Brain microvascular endothelial cell (primary cell): ENCODE measurements around the gene HDAC9.
A peak's percentile ranks its signal among the peaks of the same experiment; 100 is the strongest.

Experiments
- DNase-seq: peaks from one replicate; pipeline ENCODE4 v3.0.0-alpha.2; 2020
- H3K27ac ChIP-seq: fragments of 250-450 bp; sonication (Bioruptor Pico); 2 replicates; pipeline ENCODE4 v1.5.1; 2020; ENCODE audit warnings: mild to moderate bottlenecking, moderate library complexity
- H3K27me3 ChIP-seq: fragments of 250-450 bp; sonication (Bioruptor Pico); replicated peaks from 2 replicates; pipeline ENCODE4 v1.5.1; 2020; ENCODE audit warnings: mild to moderate bottlenecking
- H3K36me3 ChIP-seq: fragments of 250-450 bp; sonication (Bioruptor Pico); replicated peaks from 2 replicates; pipeline ENCODE4 v1.5.1; 2020; ENCODE audit warnings: mild to moderate bottlenecking
- H3K4me3 ChIP-seq: 2 replicates; pipeline ENCODE4 v1.5.1; 2011; ENCODE audit warnings: low read depth, mild to moderate bottlenecking, control low read depth, low read length, moderate library complexity
- in situ Hi-C: cut with HindIII; loops from 2 replicates; pipeline ENCODE4 v1.10.0; 2017; ENCODE audit warnings: low sequenced_read_pairs, low pct_ligation_motif_present
- TF ChIP-seq, protein P1 (sequence below): IDR thresholded peaks from 2 replicates; pipeline ENCODE4 v1.5.1; 2011; ENCODE audit warnings: low read depth, mild to moderate bottlenecking, moderate library complexity, low read length, control low read depth, inconsistent platforms; ENCODE audit errors: missing control alignments

The HDAC9 gene

GRCh38 chr7:18824157-18824556, 328.6 kb downstream of the HDAC9 start:
- TF ChIP-seq, protein P1, sequence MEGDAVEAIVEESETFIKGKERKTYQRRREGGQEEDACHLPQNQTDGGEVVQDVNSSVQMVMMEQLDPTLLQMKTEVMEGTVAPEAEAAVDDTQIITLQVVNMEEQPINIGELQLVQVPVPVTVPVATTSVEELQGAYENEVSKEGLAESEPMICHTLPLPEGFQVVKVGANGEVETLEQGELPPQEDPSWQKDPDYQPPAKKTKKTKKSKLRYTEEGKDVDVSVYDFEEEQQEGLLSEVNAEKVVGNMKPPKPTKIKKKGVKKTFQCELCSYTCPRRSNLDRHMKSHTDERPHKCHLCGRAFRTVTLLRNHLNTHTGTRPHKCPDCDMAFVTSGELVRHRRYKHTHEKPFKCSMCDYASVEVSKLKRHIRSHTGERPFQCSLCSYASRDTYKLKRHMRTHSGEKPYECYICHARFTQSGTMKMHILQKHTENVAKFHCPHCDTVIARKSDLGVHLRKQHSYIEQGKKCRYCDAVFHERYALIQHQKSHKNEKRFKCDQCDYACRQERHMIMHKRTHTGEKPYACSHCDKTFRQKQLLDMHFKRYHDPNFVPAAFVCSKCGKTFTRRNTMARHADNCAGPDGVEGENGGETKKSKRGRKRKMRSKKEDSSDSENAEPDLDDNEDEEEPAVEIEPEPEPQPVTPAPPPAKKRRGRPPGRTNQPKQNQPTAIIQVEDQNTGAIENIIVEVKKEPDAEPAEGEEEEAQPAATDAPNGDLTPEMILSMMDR = no peak
- no peak overlapping the region for H3K4me3 ChIP-seq
- no peak for DNase-seq
- no peak overlapping the region for H3K27ac ChIP-seq
- in situ Hi-C loops = no loop called here
- no peaks in the 10 kb centered on the region for H3K36me3 ChIP-seq
- H3K27me3 ChIP-seq = no peaks in the 10 kb centered on the region

- H3K27me3 ChIP-seq = no peaks in the 10 kb centered on the region
- no peak overlapping the region for H3K4me3 ChIP-seq
- no peaks in the 10 kb centered on the region for H3K36me3 ChIP-seq
- TF ChIP-seq, protein P1 = no peak
- in situ Hi-C loops = no loop called here
- no peak overlapping the region for H3K27ac ChIP-seq
- DNase-seq = no peak
Observed at GRCh38 chr7:18828260-18828993, 332.9 kb downstream of the HDAC9 start.

DNA sequence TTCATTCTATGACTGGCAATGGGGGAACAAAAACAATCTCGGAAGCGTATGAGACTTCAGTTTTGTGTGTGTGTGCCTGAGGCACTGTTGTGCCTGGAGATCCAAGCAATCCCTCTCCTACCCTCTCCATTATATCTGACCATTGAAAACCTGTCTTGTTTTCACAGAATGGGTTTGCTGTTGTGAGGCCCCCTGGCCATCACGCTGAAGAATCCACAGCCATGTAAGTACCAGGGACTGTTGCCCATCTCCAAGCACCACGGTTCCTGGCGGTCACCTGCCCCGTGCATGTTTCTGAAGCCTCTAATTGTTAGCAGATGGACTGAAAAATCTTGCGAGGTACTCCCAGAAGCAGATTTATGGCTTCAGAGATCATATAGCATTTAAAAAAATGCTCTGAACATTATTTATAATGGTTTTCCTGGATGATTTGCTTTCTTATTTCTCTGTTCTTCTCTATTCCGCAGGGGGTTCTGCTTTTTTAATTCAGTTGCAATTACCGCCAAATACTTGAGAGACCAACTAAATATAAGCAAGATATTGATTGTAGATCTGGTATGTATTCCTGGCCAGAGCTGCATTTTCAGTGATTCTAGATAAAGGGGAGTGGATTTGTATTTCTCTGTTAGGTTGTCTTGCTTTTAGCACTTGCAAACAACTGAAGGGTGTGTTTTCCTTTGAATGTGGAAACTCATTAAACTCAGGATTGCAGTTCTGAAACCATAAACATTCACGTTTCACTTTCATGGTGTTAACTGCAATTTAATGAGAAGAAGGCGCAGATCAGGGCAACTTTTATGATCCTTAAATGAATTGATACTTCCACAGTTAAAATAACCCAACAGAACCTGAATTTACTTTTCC, 333.7 kb downstream of the HDAC9 start:
- TF ChIP-seq, protein P1 = no peak
- Histone ChIP-seq H3K27me3 (no peaks in the 10 kb centered on the region), H3K36me3 (no peaks in the 10 kb centered on the region), H3K27ac (no peak overlapping the region), H3K4me3 (no peak overlapping the region)
- no peak for DNase-seq
- in situ Hi-C loops = no loop called here

DNA sequence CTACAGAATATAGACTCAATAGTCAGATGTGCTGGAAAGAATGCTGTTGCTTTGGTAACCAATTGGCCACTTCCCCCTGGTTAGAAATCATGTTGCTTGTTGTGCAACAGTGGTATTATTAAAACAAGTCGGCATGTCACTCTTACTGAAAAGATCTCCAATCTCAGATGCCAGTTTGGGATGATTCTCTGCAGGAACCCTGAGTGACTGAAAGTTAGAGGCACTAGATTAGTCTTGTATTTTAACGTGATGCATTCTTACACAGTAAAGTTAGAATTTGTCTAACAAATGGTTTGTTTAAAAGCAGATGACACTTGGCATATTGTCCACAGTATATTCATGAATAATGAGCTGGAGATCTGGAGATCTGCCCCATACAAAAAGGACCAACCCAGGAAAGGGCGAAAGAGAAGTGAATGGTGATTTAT, 334.3 kb downstream of the HDAC9 start:
- in situ Hi-C loops = no loop called here
- Histone ChIP-seq H3K36me3 (no peaks in the 10 kb centered on the region), H3K27ac (no peak overlapping the region), H3K27me3 (no peaks in the 10 kb centered on the region), H3K4me3 (no peak overlapping the region)
- TF ChIP-seq, protein P1 = no peak
- DNase-seq = peak; percentile 60

DNA sequence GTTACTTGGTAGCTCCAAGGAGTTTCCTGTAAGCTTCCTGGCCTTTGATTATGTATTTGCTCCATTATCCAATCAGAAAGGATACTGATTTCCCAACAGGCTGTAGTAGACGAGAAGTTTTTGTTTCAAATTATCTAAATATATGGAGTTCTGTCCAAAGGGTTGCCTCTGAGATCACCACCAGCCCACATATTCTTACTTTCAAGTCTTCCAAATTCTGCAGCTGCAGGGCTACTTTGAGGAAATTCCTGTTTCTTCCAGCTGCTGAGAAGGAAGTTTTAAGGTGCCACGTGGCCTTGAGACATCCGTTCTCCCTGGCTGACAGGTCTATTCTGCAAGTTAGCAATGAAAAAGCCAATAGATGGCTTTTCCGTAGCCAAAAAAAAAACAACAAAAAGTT, 335.9 kb downstream of the HDAC9 start:
- H3K27ac ChIP-seq = no peak overlapping the region
- in situ Hi-C loops = no loop called here
- H3K27me3 ChIP-seq = no peaks in the 10 kb centered on the region
- no peaks in the 10 kb centered on the region for H3K36me3 ChIP-seq
- TF ChIP-seq, protein P1 = no peak
- DNase-seq = no peak
- H3K4me3 ChIP-seq = no peak overlapping the region
